PFSK-1 (cell line): ENCODE data around the gene GNB1L.

Experiments used
- FOXP2 ChIP-seq: optimal IDR thresholded peaks from 2 replicates; pipeline ENCODE3; 2011; ENCODE audit warnings: borderline replicate concordance, control low read depth, inconsistent platforms; ENCODE audit not compliant: insufficient read depth; ENCODE audit errors: extremely low read length, extremely low read depth
- POLR2AphosphoS5 ChIP-seq: IDR thresholded peaks from 2 replicates; pipeline ENCODE4 v1.6.1; 2012; ENCODE audit warnings: low read depth, mild to moderate bottlenecking, control low read depth, low read length, moderate library complexity
- SIN3A ChIP-seq: IDR thresholded peaks from 2 replicates; pipeline ENCODE4 v1.6.1; 2012; ENCODE audit warnings: mild to moderate bottlenecking, low read length, moderate library complexity, borderline replicate concordance; ENCODE audit not compliant: insufficient read depth
- TAF1 ChIP-seq: IDR thresholded peaks from 2 replicates; pipeline ENCODE4 v1.6.1; 2012; ENCODE audit warnings: low read length, control low read depth, borderline replicate concordance; ENCODE audit not compliant: insufficient read depth
- TF ChIP-seq, protein P1 (sequence below), 2 experiments: IDR thresholded peaks; 2 replicates each; pipeline versions ENCODE4 v1.6.1 to v1.8.0; 2011 to 2012; ENCODE audit warnings: low read depth in 2 of 2, low read length in 2 of 2, control low read depth in 1 of 2, inconsistent platforms in 1 of 2, mild to moderate bottlenecking in 1 of 2, moderate library complexity in 1 of 2; ENCODE audit not compliant: insufficient read depth in 1 of 2

Gene GNB1L

DNA sequence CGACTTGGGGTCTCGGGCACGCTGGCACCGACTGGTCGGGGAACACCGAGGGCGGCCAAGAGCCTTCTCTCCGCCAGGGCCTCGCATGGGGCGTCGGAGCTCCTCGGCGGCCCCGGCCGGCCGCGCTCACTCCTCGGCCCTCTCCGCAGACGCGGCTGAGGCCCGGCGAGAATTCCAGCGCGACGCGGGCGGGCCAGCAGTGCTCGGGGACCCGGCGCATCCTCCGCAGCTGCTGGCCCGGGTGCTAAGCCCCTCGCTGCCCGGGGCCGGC lies 88.5 kb downstream of the GNB1L start:
- TF ChIP-seq TAF1: no peak
- TF ChIP-seq, protein P1, sequence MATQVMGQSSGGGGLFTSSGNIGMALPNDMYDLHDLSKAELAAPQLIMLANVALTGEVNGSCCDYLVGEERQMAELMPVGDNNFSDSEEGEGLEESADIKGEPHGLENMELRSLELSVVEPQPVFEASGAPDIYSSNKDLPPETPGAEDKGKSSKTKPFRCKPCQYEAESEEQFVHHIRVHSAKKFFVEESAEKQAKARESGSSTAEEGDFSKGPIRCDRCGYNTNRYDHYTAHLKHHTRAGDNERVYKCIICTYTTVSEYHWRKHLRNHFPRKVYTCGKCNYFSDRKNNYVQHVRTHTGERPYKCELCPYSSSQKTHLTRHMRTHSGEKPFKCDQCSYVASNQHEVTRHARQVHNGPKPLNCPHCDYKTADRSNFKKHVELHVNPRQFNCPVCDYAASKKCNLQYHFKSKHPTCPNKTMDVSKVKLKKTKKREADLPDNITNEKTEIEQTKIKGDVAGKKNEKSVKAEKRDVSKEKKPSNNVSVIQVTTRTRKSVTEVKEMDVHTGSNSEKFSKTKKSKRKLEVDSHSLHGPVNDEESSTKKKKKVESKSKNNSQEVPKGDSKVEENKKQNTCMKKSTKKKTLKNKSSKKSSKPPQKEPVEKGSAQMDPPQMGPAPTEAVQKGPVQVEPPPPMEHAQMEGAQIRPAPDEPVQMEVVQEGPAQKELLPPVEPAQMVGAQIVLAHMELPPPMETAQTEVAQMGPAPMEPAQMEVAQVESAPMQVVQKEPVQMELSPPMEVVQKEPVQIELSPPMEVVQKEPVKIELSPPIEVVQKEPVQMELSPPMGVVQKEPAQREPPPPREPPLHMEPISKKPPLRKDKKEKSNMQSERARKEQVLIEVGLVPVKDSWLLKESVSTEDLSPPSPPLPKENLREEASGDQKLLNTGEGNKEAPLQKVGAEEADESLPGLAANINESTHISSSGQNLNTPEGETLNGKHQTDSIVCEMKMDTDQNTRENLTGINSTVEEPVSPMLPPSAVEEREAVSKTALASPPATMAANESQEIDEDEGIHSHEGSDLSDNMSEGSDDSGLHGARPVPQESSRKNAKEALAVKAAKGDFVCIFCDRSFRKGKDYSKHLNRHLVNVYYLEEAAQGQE (IDR thresholded peaks at IDR 0.05; ENCODE audit: insufficient read depth in 1 of 2, low read depth in 2 of 2, low read length in 2 of 2): no peak

DNA sequence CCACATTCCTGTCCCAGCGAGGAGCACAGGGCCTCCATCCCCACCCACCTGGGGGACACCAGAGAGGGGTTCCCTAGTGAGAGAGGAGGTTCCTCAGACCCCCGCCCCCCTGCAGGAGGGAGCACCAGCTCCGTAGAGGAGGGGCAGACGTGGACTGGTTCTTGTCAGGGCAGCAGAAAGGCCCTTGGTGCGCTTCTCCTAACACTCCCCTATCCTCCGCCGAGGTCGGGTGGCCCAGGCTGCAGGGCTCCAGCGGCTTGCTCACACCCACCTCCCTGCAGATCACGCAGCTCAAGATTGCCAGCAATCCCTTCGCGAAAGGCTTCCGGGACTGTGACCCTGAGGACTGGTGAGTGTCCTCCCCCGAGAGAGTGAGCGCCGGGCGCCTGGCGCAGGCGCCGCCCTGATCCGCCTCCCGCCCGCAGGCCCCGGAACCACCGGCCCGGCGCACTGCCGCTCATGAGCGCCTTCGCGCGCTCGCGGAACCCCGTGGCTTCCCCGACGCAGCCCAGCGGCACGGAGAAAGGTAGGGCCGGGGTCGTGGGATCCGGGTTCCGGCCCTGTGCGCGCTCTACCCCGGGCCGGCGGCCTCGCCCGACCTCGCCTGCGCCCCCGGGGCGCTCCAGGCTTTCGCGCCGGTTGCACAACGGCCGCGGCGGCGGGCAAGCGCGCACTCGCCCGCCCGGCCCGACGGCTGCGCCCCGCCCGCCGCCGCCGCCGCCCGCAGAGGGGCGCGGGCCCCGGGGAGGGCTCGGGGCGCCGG lies 89.0 kb downstream of the GNB1L start:
- no peak for TF ChIP-seq FOXP2
- TF ChIP-seq, protein P1 (IDR thresholded peaks at IDR 0.05; ENCODE audit: insufficient read depth in 1 of 2, low read depth in 2 of 2, low read length in 2 of 2): no peak
- TF ChIP-seq TAF1: no peak
- TF ChIP-seq POLR2AphosphoS5: no peak
- TF ChIP-seq SIN3A: no peak

DNA sequence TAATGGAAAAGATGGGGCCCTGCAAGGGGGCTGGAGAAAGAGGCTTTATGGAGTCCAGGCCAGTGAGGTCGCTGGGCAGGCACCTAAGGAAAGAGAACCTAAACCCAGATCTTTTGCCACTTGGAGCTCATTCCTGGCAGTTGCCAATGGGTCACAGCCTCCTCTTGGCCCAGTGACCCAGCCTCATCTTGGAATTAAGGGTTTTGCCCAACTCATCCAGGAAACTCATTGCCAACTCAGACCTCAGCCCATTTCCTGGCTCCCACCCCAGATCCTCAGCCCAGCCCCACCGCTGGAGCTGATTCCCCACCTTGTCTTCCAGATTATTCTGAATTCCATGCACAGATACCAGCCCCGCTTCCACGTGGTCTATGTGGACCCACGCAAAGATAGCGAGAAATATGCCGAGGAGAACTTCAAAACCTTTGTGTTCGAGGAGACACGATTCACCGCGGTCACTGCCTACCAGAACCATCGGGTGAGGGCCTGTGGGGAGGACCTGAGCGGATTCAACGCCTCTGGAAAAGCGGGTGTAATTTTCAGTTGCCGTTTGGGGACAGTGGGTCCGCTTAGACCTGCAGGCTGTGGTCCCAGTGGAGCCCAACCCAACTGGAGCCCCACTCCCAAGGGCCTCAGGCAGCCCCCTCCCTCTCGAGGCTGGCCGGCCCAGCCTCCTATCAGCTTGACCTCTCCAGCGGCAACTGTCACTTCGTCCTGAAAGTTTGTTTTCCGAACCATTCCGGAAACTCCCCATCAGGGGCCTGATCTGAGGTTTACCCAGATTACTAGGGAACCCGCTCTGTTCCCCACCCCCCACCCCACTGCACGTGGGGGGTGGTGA lies 89.8 kb downstream of the GNB1L start:
- TF ChIP-seq POLR2AphosphoS5: no peak
- no peak for TF ChIP-seq TAF1
- TF ChIP-seq, protein P1 (IDR thresholded peaks at IDR 0.05; ENCODE audit: insufficient read depth in 1 of 2, low read depth in 2 of 2, low read length in 2 of 2): no peak
- TF ChIP-seq FOXP2: no peak
- no peak for TF ChIP-seq SIN3A

DNA sequence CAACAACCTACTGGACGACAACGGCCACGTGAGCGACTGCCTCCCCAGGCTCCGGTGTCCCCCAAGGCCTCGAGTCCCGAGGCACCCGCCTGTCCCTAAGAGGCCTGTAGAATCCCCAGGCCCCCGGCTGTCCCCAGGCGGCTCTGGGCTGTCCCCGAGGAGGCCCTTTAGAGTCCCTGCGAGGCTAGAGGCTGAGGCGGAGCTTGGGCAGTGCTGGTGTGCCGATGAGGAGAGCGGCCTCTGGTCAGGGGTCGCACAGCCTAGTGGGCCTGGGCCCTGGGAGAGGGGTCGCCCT lies 90.4 kb downstream of the GNB1L start:
- TF ChIP-seq FOXP2 (no peak), TAF1 (no peak), SIN3A (no peak), POLR2AphosphoS5 (no peak)
- TF ChIP-seq, protein P1 (IDR thresholded peaks at IDR 0.05; ENCODE audit: insufficient read depth in 1 of 2, low read depth in 2 of 2, low read length in 2 of 2): no peak
